LNCaP clone FGC (cell line): ENCODE results near the gene UBE2E1.

Source experiments
- DNase-seq: peaks from one replicate; pipeline ENCODE4 v3.0.0-alpha.2; 2011; ENCODE audit warnings: low read depth
- H3K4me3 ChIP-seq: 2 replicates; pipeline ENCODE4 v1.5.1; 2011; ENCODE audit warnings: mild to moderate bottlenecking, low read depth, low read length, control low read depth
- CTCF ChIP-seq: IDR thresholded peaks from 2 replicates; pipeline ENCODE4 v1.5.1; 2012; ENCODE audit warnings: mild to moderate bottlenecking; ENCODE audit not compliant: control insufficient read depth, insufficient read depth; ENCODE audit errors: extremely low read depth

The UBE2E1 gene

GRCh38 chr3:23804441-23805209 lies 1.1 kb upstream of the UBE2E1 start:
- H3K4me3 ChIP-seq, result no peak overlapping the region; the same call in 1 of the 2 replicates
- peak; percentile 75 for DNase-seq

GRCh38 chr3:23805210-23805632 lies 534 bp upstream of the UBE2E1 start:
- H3K4me3 ChIP-seq, result peak overlapping the region; percentile 74
- TF ChIP-seq CTCF, result no peak
- DNase-seq, result no peak

More at GRCh38 chr3:23804441-23805209, 1.1 kb upstream of the UBE2E1 start:
- no peak for TF ChIP-seq CTCF

GRCh38 chr3:23806534-23807423 lies 1.0 kb downstream of the UBE2E1 start:
- DNase-seq, result no peak
- TF ChIP-seq CTCF, result no peak
- peak overlapping the region; percentile 74 for H3K4me3 ChIP-seq

GRCh38 chr3:23807424-23808015 lies 1.8 kb downstream of the UBE2E1 start:
- no peak for DNase-seq
- no peak for TF ChIP-seq CTCF
- peak overlapping the region; percentile 74 for H3K4me3 ChIP-seq

- no peak for DNase-seq
- no peak for TF ChIP-seq CTCF
- peak overlapping the region; percentile 9; the same call in 1 of the 2 replicates for H3K4me3 ChIP-seq
Measured at GRCh38 chr3:23808525-23808924, 2.8 kb downstream of the UBE2E1 start.

GRCh38 chr3:23809294-23809693 lies 3.5 kb downstream of the UBE2E1 start:
- no peak for TF ChIP-seq CTCF
- DNase-seq, result no peak
- peak overlapping the region; percentile 63 for H3K4me3 ChIP-seq
